A673 (cell line): ENCODE measurements around the gene MOK. TPM values are rescaled to one million over a fixed set of nuclear protein-coding genes. Genes with fewer than 3 reads are reported as not detected.
A peak's percentile ranks its signal among the peaks of the same experiment; 100 is the strongest.

Source experiments
- BruUV-seq: library from RNA; stranded (reverse); fragments of 400-500 nt; replicated peaks from 2 replicates; lab custom pipeline; 2021; lab: Mats Ljungman, UMichigan
- CTCF ChIA-PET: fragments of 300-600 bp; sonication (Branson Sonifier 250); formaldehyde crosslinking; loops from one replicate; lab custom pipeline; 2022; ENCODE audit warnings: antibody characterized with exemption; lab: Charles Lee
- POLR2A ChIA-PET: fragments of 300-600 bp; sonication (Branson Sonifier 250); formaldehyde crosslinking; loops from one replicate; lab custom pipeline; 2022; ENCODE audit warnings: antibody characterized with exemption; ENCODE audit not compliant: low non-redundant PET; lab: Charles Lee
- DNase-seq: peaks from one replicate; pipeline ENCODE4 v3.0.0-alpha.2; 2015; ENCODE audit warnings: low spot score
- H3K27ac ChIP-seq: fragments of 200-600 bp; sonication (generic); 2 replicates; pipeline ENCODE4 v1.5.1; 2016; ENCODE audit warnings: mixed run types, low read depth, mild to moderate bottlenecking, mixed read lengths, antibody characterized with exemption, low read length; ENCODE audit not compliant: poor library complexity, severe bottlenecking
- H3K27me3 ChIP-seq: fragments of 200-600 bp; sonication (generic); replicated peaks from 2 replicates; pipeline ENCODE4 v1.6.1; 2017; ENCODE audit warnings: mixed run types, low read depth, mild to moderate bottlenecking, mixed read lengths, antibody characterized with exemption, low read length; ENCODE audit not compliant: insufficient read depth, poor library complexity
- H3K36me3 ChIP-seq: fragments of 200-600 bp; sonication (generic); 2 replicates; pipeline ENCODE4 v1.6.1; 2016; ENCODE audit warnings: mixed run types, mild to moderate bottlenecking, mixed read lengths, antibody characterized with exemption, low read length; ENCODE audit not compliant: insufficient read depth, poor library complexity, severe bottlenecking
- H3K4me1 ChIP-seq: fragments of 200-600 bp; sonication (generic); 2 replicates; pipeline ENCODE4 v1.6.1; 2017; ENCODE audit warnings: mixed run types, mild to moderate bottlenecking, mixed read lengths, antibody characterized with exemption, low read length; ENCODE audit not compliant: insufficient read depth, poor library complexity, severe bottlenecking
- H3K4me3 ChIP-seq: fragments of 200-600 bp; sonication (generic); 2 replicates; pipeline ENCODE4 v1.5.1; 2016; ENCODE audit warnings: low read depth, mixed run types, mild to moderate bottlenecking, mixed read lengths, low read length; ENCODE audit not compliant: poor library complexity, severe bottlenecking
- H3K9me3 ChIP-seq: fragments of 200-600 bp; sonication (generic); 2 replicates; pipeline ENCODE4 v1.6.1; 2016; ENCODE audit warnings: mixed run types, low read depth, mild to moderate bottlenecking, mixed read lengths, antibody characterized with exemption, low read length; ENCODE audit not compliant: poor library complexity, severe bottlenecking
- EZH2 ChIP-seq: fragments of 200-600 bp; sonication (generic); IDR thresholded peaks from 2 replicates; pipeline ENCODE4 v1.6.1; 2017; ENCODE audit warnings: borderline replicate concordance, low read depth, mild to moderate bottlenecking, mixed read lengths, antibody characterized with exemption, low read length; ENCODE audit not compliant: poor library complexity, severe bottlenecking
- intact Hi-C: fragments of 100-400 bp; cut with micrococcal nuclease; formaldehyde crosslinking; loops from one replicate; pipeline ENCODE4 v1.10.0; 2022; ENCODE audit not compliant: unreplicated experiment
- total RNA-seq: library from RNA; stranded (reverse); gene quantifications from 2 replicates; pipeline ENCODE4 v1.2.3, GENCODE V29; 2021
- TF ChIP-seq, protein P1 (sequence below): fragments of 300-800, 200-600 bp; sonication (generic); conservative IDR thresholded peaks from 2 replicates; pipeline ENCODE4 v1.5.1; 2017; ENCODE audit warnings: low read depth, mild to moderate bottlenecking, antibody characterized with exemption, low read length, moderate library complexity, mixed read lengths

The MOK gene
- total RNA-seq, 1 experiment from 2014 or later = 27.4 TPM

- TF ChIP-seq, protein P1, sequence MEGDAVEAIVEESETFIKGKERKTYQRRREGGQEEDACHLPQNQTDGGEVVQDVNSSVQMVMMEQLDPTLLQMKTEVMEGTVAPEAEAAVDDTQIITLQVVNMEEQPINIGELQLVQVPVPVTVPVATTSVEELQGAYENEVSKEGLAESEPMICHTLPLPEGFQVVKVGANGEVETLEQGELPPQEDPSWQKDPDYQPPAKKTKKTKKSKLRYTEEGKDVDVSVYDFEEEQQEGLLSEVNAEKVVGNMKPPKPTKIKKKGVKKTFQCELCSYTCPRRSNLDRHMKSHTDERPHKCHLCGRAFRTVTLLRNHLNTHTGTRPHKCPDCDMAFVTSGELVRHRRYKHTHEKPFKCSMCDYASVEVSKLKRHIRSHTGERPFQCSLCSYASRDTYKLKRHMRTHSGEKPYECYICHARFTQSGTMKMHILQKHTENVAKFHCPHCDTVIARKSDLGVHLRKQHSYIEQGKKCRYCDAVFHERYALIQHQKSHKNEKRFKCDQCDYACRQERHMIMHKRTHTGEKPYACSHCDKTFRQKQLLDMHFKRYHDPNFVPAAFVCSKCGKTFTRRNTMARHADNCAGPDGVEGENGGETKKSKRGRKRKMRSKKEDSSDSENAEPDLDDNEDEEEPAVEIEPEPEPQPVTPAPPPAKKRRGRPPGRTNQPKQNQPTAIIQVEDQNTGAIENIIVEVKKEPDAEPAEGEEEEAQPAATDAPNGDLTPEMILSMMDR = no peak
- TF ChIP-seq EZH2 = no peak
- intact Hi-C loops = no loop called here
- BruUV-seq = no TSS peak
- ChIA-PET CTCF (no interaction called here), POLR2A (no interaction called here)
- DNase-seq = no peak
- Histone ChIP-seq H3K4me3 (no peak overlapping the region), H3K4me1 (no peaks in the 10 kb centered on the region), H3K9me3 (no peaks in the 10 kb centered on the region), H3K36me3 (peaks cover 8% of the 10 kb centered on the region), H3K27ac (no peak overlapping the region), H3K27me3 (no peaks in the 10 kb centered on the region)
Observed at GRCh38 chr14:102192840-102193502, 112.0 kb downstream of the MOK start.

GRCh38 chr14:102189874-102190273, 115.1 kb downstream of the MOK start:
- CTCF ChIA-PET = no interaction called here
- Histone ChIP-seq H3K9me3 (no peaks in the 10 kb centered on the region), H3K4me1 (peaks cover 22% of the 10 kb centered on the region), H3K27me3 (no peaks in the 10 kb centered on the region), H3K36me3 (peaks cover 4% of the 10 kb centered on the region), H3K27ac (no peak overlapping the region), H3K4me3 (no peak overlapping the region)
- BruUV-seq = no TSS peak
- DNase-seq = no peak
- intact Hi-C loops = no loop called here
- TF ChIP-seq, protein P1 = no peak
- TF ChIP-seq EZH2 = no peak
- POLR2A ChIA-PET = no interaction called here

DNA sequence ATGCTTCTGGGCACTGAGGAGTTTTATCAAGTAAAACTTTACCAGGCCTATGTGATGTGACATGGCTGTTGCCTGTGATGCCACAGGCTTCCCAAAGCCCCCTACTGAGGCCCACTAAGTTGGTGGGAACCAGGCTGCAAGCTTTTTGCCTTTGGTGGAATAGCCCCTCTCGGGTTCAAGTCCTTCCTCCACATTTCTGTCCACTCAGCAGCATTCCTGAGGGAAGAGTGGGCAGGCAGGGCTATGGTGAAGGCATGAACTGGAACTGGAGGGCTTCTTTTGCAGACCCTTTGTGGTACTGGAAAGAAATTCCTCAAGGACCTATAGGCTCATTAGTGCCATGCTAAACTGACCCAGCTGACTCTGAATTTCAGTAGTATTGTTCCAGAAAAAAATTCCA, 116.8 kb downstream of the MOK start:
- TF ChIP-seq, protein P1 = no peak
- TF ChIP-seq EZH2 = no peak
- Histone ChIP-seq H3K4me1 (peaks cover 35% of the 10 kb centered on the region), H3K27ac (peak overlapping the region; percentile 53), H3K4me3 (no peak overlapping the region), H3K9me3 (no peaks in the 10 kb centered on the region), H3K27me3 (no peaks in the 10 kb centered on the region), H3K36me3 (no peaks in the 10 kb centered on the region)
- ChIA-PET CTCF (no interaction called here), POLR2A (interaction anchor here (0.6 kb wide), 1 partner anchor 66 kb away, joined by 3 read pairs; no protein-coding TSS in a partner anchor)
- intact Hi-C loops = no loop called here
- no peak for DNase-seq
- BruUV-seq = no TSS peak
